NT2/D1 (cell line): ENCODE results near the gene ARL8A.

Experiments
- DNase-seq: peaks from one replicate; pipeline ENCODE4 v3.0.0-alpha.2; 2011; ENCODE audit warnings: low read depth, low spot score
- H3K27me3 ChIP-seq: 2 replicates; pipeline ENCODE4 v1.6.0; 2011; ENCODE audit warnings: mild to moderate bottlenecking; ENCODE audit not compliant: insufficient read length, insufficient read depth
- H3K36me3 ChIP-seq: 2 replicates; pipeline ENCODE4 v1.6.1; 2011; ENCODE audit warnings: mild to moderate bottlenecking, low read length, mixed read lengths; ENCODE audit not compliant: insufficient read depth, insufficient read length
- H3K4me1 ChIP-seq: 2 replicates; pipeline ENCODE4 v1.5.1; 2011; ENCODE audit not compliant: insufficient read depth, insufficient read length
- H3K4me3 ChIP-seq: 2 replicates; pipeline ENCODE4 v1.5.1; 2011; ENCODE audit warnings: low read depth; ENCODE audit not compliant: insufficient read length
- H3K9ac ChIP-seq: 2 replicates; pipeline ENCODE4 v1.6.0; 2011; ENCODE audit warnings: low read depth; ENCODE audit not compliant: insufficient read length
- H3K9me3 ChIP-seq: 2 replicates; pipeline ENCODE4 v1.5.1; 2011; ENCODE audit warnings: mild to moderate bottlenecking, low read length; ENCODE audit not compliant: insufficient read depth
- SUZ12 ChIP-seq: IDR thresholded peaks from 2 replicates; pipeline ENCODE4 v1.6.1; 2011; ENCODE audit not compliant: insufficient read length, insufficient read depth; ENCODE audit errors: extremely low read depth
- YY1 ChIP-seq: IDR thresholded peaks from 2 replicates; pipeline ENCODE4 v1.6.1; 2011; ENCODE audit not compliant: insufficient read length, insufficient read depth
- ZNF274 ChIP-seq: IDR thresholded peaks from 2 replicates; pipeline ENCODE4 v1.6.1; 2011; ENCODE audit warnings: mild to moderate bottlenecking, low read depth, low read length

The ARL8A gene

GRCh38 chr1:202189001-202189790 lies 44.7 kb upstream of the ARL8A start:
- Histone ChIP-seq H3K9me3 (no peaks in the 10 kb centered on the region; the same call in 1 of the 2 replicates), H3K36me3 (no peaks in the 10 kb centered on the region), H3K4me3 (no peak overlapping the region), H3K9ac (peak overlapping the region; percentile 38), H3K27me3 (peaks cover 14% of the 10 kb centered on the region), H3K4me1 (peaks cover 16% of the 10 kb centered on the region)
- TF ChIP-seq SUZ12 (no peak), ZNF274 (no peak), YY1 (no peak)
- peak; percentile 68 for DNase-seq

- H3K4me1 ChIP-seq: peaks cover 8% of the 10 kb centered on the region
- H3K4me3 ChIP-seq: no peak overlapping the region
Measured at GRCh38 chr1:202187697-202188407, 43.3 kb upstream of the ARL8A start.

GRCh38 chr1:202187041-202187671 lies 42.6 kb upstream of the ARL8A start:
- no peak for DNase-seq
- Histone ChIP-seq H3K36me3 (no peaks in the 10 kb centered on the region), H3K4me1 (peaks cover 8% of the 10 kb centered on the region), H3K9me3 (no peaks in the 10 kb centered on the region; the same call in 1 of the 2 replicates), H3K27me3 (peaks cover 4% of the 10 kb centered on the region), H3K4me3 (no peak overlapping the region), H3K9ac (no peak overlapping the region)
- no peak for TF ChIP-seq SUZ12
- TF ChIP-seq YY1: no peak
- TF ChIP-seq ZNF274: no peak

More at GRCh38 chr1:202187697-202188407, 43.3 kb upstream of the ARL8A start:
- no peak for TF ChIP-seq YY1
- TF ChIP-seq SUZ12: no peak
- TF ChIP-seq ZNF274: no peak
- H3K9me3 ChIP-seq: no peaks in the 10 kb centered on the region; the same call in 1 of the 2 replicates
- H3K36me3 ChIP-seq: no peaks in the 10 kb centered on the region
- peaks cover 1% of the 10 kb centered on the region for H3K27me3 ChIP-seq
- DNase-seq: no peak
- H3K9ac ChIP-seq: no peak overlapping the region

GRCh38 chr1:202186327-202186726 lies 41.8 kb upstream of the ARL8A start:
- Histone ChIP-seq H3K27me3 (peaks cover 7% of the 10 kb centered on the region), H3K4me3 (no peak overlapping the region), H3K9me3 (no peaks in the 10 kb centered on the region; the same call in 1 of the 2 replicates), H3K36me3 (no peaks in the 10 kb centered on the region), H3K4me1 (peaks cover 8% of the 10 kb centered on the region), H3K9ac (no peak overlapping the region)
- DNase-seq: no peak
- TF ChIP-seq SUZ12 (no peak), YY1 (no peak), ZNF274 (no peak)

- H3K4me1 ChIP-seq: peaks cover 4% of the 10 kb centered on the region
- H3K9ac ChIP-seq: peak overlapping the region; percentile 15
- no peak overlapping the region for H3K4me3 ChIP-seq
- TF ChIP-seq ZNF274: no peak
- TF ChIP-seq SUZ12: no peak
- no peak for TF ChIP-seq YY1
- peak; percentile 98 for DNase-seq
- no peaks in the 10 kb centered on the region for H3K9me3 ChIP-seq
- peaks cover 7% of the 10 kb centered on the region for H3K27me3 ChIP-seq
- H3K36me3 ChIP-seq: no peaks in the 10 kb centered on the region
Measured at GRCh38 chr1:202184750-202185460, 40.4 kb upstream of the ARL8A start.

- Histone ChIP-seq H3K27me3 (peaks cover 12% of the 10 kb centered on the region), H3K9me3 (no peaks in the 10 kb centered on the region), H3K4me1 (no peaks in the 10 kb centered on the region), H3K9ac (no peak overlapping the region), H3K4me3 (no peak overlapping the region), H3K36me3 (no peaks in the 10 kb centered on the region)
- no peak for DNase-seq
- TF ChIP-seq SUZ12 (no peak), ZNF274 (no peak), YY1 (no peak)
Measured at GRCh38 chr1:202182040-202182877, 37.7 kb upstream of the ARL8A start.
